Ishikawa (cell line): ENCODE data around the gene BLOC1S6.

Source experiments
- CEBPB ChIP-seq: IDR thresholded peaks from 2 replicates; pipeline ENCODE4 v1.6.1; 2012
- CREB1 ChIP-seq: IDR thresholded peaks from 2 replicates; pipeline ENCODE4 v1.6.1; 2012; ENCODE audit warnings: low read depth
- EGR1 ChIP-seq: IDR thresholded peaks from 2 replicates; pipeline ENCODE4 v1.6.1; 2012
- EP300 ChIP-seq: IDR thresholded peaks from 2 replicates; pipeline ENCODE4 v1.6.1; 2012; ENCODE audit warnings: borderline replicate concordance
- FOXM1 ChIP-seq: IDR thresholded peaks from 2 replicates; pipeline ENCODE4 v1.6.1; 2012; ENCODE audit warnings: low read depth, borderline replicate concordance
- NFIC ChIP-seq: IDR thresholded peaks from 2 replicates; pipeline ENCODE4 v1.6.1; 2012
- RAD21 ChIP-seq: IDR thresholded peaks from 2 replicates; pipeline ENCODE4 v1.6.1; 2012; ENCODE audit warnings: low read depth
- TAF1 ChIP-seq: IDR thresholded peaks from 2 replicates; pipeline ENCODE4 v1.6.1; 2012; ENCODE audit warnings: low read depth, mild to moderate bottlenecking
- TCF12 ChIP-seq: IDR thresholded peaks from 2 replicates; pipeline ENCODE4 v1.6.1; 2012; ENCODE audit warnings: low read depth
- TEAD4 ChIP-seq: IDR thresholded peaks from 2 replicates; pipeline ENCODE4 v1.6.1; 2012
- USF1 ChIP-seq: IDR thresholded peaks from 2 replicates; pipeline ENCODE4 v1.6.1; 2012
- YY1 ChIP-seq: IDR thresholded peaks from 2 replicates; pipeline ENCODE4 v1.6.1; 2012; ENCODE audit warnings: low read depth
- ZBTB7A ChIP-seq: IDR thresholded peaks from 2 replicates; pipeline ENCODE4 v1.6.1; 2012; ENCODE audit warnings: low read depth
- TF ChIP-seq, protein P1 (sequence below): IDR thresholded peaks from 2 replicates; pipeline ENCODE4 v1.6.1; 2012
- TF ChIP-seq, protein P2 (sequence below): IDR thresholded peaks from 2 replicates; pipeline ENCODE4 v1.6.1; 2012; ENCODE audit warnings: low read depth, mild to moderate bottlenecking

Gene BLOC1S6, protein sequence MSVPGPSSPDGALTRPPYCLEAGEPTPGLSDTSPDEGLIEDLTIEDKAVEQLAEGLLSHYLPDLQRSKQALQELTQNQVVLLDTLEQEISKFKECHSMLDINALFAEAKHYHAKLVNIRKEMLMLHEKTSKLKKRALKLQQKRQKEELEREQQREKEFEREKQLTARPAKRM

GRCh38 chr15:45587095-45587862 is at the start of gene BLOC1S6:
Gene BLOC1S6, plus strand, starts transcription at chr15:45587379. Its CDS starts 65 bp downstream, at chr15:45587444.
- TF ChIP-seq ZBTB7A (peak; percentile 58; the same call in 1 of the 2 replicates), EP300 (peak; percentile 49; the same call in 1 of the 2 replicates), CREB1 (peak; percentile 78), YY1 (peak; percentile 52; the same call in 1 of the 2 replicates), TAF1 (peak; percentile 83), NFIC (peak; percentile 25), USF1 (peak; percentile 76), FOXM1 (no peak; the same call in 1 of the 2 replicates), TCF12 (peak; percentile 75)
- TF ChIP-seq, protein P1, sequence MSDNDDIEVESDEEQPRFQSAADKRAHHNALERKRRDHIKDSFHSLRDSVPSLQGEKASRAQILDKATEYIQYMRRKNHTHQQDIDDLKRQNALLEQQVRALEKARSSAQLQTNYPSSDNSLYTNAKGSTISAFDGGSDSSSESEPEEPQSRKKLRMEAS = peak; percentile 90
- TF ChIP-seq, protein P2, sequence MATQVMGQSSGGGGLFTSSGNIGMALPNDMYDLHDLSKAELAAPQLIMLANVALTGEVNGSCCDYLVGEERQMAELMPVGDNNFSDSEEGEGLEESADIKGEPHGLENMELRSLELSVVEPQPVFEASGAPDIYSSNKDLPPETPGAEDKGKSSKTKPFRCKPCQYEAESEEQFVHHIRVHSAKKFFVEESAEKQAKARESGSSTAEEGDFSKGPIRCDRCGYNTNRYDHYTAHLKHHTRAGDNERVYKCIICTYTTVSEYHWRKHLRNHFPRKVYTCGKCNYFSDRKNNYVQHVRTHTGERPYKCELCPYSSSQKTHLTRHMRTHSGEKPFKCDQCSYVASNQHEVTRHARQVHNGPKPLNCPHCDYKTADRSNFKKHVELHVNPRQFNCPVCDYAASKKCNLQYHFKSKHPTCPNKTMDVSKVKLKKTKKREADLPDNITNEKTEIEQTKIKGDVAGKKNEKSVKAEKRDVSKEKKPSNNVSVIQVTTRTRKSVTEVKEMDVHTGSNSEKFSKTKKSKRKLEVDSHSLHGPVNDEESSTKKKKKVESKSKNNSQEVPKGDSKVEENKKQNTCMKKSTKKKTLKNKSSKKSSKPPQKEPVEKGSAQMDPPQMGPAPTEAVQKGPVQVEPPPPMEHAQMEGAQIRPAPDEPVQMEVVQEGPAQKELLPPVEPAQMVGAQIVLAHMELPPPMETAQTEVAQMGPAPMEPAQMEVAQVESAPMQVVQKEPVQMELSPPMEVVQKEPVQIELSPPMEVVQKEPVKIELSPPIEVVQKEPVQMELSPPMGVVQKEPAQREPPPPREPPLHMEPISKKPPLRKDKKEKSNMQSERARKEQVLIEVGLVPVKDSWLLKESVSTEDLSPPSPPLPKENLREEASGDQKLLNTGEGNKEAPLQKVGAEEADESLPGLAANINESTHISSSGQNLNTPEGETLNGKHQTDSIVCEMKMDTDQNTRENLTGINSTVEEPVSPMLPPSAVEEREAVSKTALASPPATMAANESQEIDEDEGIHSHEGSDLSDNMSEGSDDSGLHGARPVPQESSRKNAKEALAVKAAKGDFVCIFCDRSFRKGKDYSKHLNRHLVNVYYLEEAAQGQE = no peak

DNA sequence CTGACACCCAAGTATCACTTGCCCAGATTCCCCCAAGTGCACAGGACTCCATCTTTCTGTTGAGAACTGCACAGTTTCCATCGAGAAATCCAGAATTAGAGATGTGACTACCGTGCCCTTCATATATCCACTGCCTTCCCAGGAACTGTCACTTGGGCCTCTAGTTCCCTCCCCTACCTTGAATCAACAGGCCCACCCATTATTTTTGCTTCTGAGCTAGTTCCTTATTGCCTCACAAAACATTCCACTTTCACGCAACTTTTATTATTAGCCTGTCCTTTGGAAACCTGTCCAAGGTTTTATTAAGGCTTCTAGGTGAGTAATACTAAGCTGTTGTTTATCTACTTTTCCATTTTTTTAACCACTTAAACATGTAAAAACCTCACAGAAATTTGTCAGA is 47.5 kb upstream of the BLOC1S6 start:
- TF ChIP-seq TEAD4 (no peak), CEBPB (no peak), RAD21 (no peak), EP300 (no peak), TCF12 (no peak), NFIC (no peak), TAF1 (no peak), ZBTB7A (no peak), FOXM1 (no peak), CREB1 (no peak), USF1 (no peak), EGR1 (no peak), YY1 (no peak)
- TF ChIP-seq, protein P2 = no peak
- TF ChIP-seq, protein P1 = no peak

GRCh38 chr15:45540531-45540930 is 46.6 kb upstream of the BLOC1S6 start:
- TF ChIP-seq USF1 (no peak), YY1 (no peak), CREB1 (no peak), TEAD4 (no peak), CEBPB (no peak), ZBTB7A (no peak), EP300 (no peak), NFIC (no peak), RAD21 (no peak), EGR1 (no peak), TCF12 (no peak), TAF1 (no peak), FOXM1 (no peak)
- TF ChIP-seq, protein P2 = no peak
- TF ChIP-seq, protein P1 = no peak
